Peyer's patch (tissue), 4 donors: ENCODE results near the gene IL17C. TPM values are rescaled to one million over a fixed set of nuclear protein-coding genes. Genes with fewer than 3 reads are reported as not detected.
A peak's percentile ranks its signal among the peaks of the same experiment; 100 is the strongest.

Source experiments
- DNase-seq, 3 donors: peaks; one replicate each; pipeline ENCODE4 v3.0.0-alpha.2; 2017 to 2019
- H3K27ac ChIP-seq, 4 donors: fragments of 200-600 bp; sonication (generic); one replicate each; pipeline ENCODE4 v1.5.1; 2016 to 2019
- H3K27me3 ChIP-seq, 2 donors: fragments of 200-600 bp; sonication (generic); one replicate each; pipeline ENCODE4 v1.5.1; 2019
- H3K36me3 ChIP-seq, 3 donors: fragments of 200-600 bp; sonication (generic); one replicate each; pipeline ENCODE4 v1.5.1; 2016 to 2019
- H3K4me1 ChIP-seq, 4 donors: fragments of 200-600 bp; sonication (generic); one replicate each; pipeline ENCODE4 v1.5.1; 2016 to 2019
- H3K4me3 ChIP-seq, 4 donors: fragments of 200-600 bp; sonication (generic); 1 replicate in 3 of 4; 2 replicates in 1 of 4; pipeline ENCODE4 v1.5.1; 2016 to 2019; ENCODE audit warnings: mild to moderate bottlenecking in 1 of 4
- H3K9me3 ChIP-seq, 4 donors: fragments of 200-600 bp; sonication (generic); one replicate each; pipeline ENCODE4 v1.5.1; 2016 to 2019; ENCODE audit warnings: mild to moderate bottlenecking in 1 of 4
- CTCF ChIP-seq, 6 experiments: fragments of 450-650 bp in 4 of 6; fragments of 200-600 bp in 2 of 6; sonication (generic) in 1 of 6; IDR thresholded peaks; one replicate each; pipeline ENCODE4 v1.5.1; 2017 to 2019; ENCODE audit warnings: antibody characterized with exemption in 6 of 6, mild to moderate bottlenecking in 3 of 6, moderate library complexity in 1 of 6
- POLR2A ChIP-seq, 2 donors: fragments of 450-650 bp; IDR thresholded peaks; one replicate each; pipeline ENCODE4 v1.5.1; 2017; ENCODE audit warnings: antibody characterized with exemption in 2 of 2, mild to moderate bottlenecking in 2 of 2, moderate library complexity in 2 of 2
- total RNA-seq, 4 donors: library from RNA; depleted of rRNA; stranded (reverse); fragments of >200 nt; gene quantifications; one replicate each; pipeline ENCODE4 v1.1.0, GENCODE V29; 2016

IL17C gene
- not detected for total RNA-seq

- Histone ChIP-seq H3K9me3 (no peaks in the 10 kb centered on the region), H3K36me3 (peaks cover 0 to 4% (median 0%) of the 10 kb centered on the region in 3 donors), H3K4me3 (peak within 1 kb of the TSS in 1 of 4 donors; percentile 16), H3K27ac (peak within 1 kb of the TSS in 1 of 4 donors; percentile 13), H3K27me3 (no peaks in the 10 kb centered on the region), H3K4me1 (peaks cover 0 to 59% (median 25%) of the 10 kb centered on the region in 4 donors)
- peak; percentile 76 to 82 (median 77) for DNase-seq
- TF ChIP-seq CTCF (IDR thresholded peaks at IDR 0.05), result no peak
- TF ChIP-seq POLR2A (IDR thresholded peaks at IDR 0.05), result no peak
Measured at GRCh38 chr16:88638323-88639230, at the start of gene IL17C. TSS of gene IL17C (plus strand) at chr16:88638572. CDS start at chr16:88638642, 70 bp downstream.

GRCh38 chr16:88588754-88589153, 49.6 kb upstream of the IL17C start:
- Histone ChIP-seq H3K4me1 (no peaks in the 10 kb centered on the region), H3K4me3 (no peak overlapping the region), H3K27me3 (no peaks in the 10 kb centered on the region), H3K27ac (no peak overlapping the region), H3K36me3 (peaks cover 0 to 59% (median 3%) of the 10 kb centered on the region in 3 donors), H3K9me3 (no peaks in the 10 kb centered on the region)
- TF ChIP-seq POLR2A (IDR thresholded peaks at IDR 0.05), result no peak
- TF ChIP-seq CTCF (IDR thresholded peaks at IDR 0.05), result no peak
- no peak for DNase-seq

- Histone ChIP-seq H3K36me3 (peaks cover 0 to 62% (median 3%) of the 10 kb centered on the region in 3 donors), H3K9me3 (no peaks in the 10 kb centered on the region), H3K27me3 (no peaks in the 10 kb centered on the region), H3K4me1 (no peaks in the 10 kb centered on the region), H3K27ac (no peak overlapping the region), H3K4me3 (no peak overlapping the region)
- DNase-seq, result no peak
- no peak for TF ChIP-seq POLR2A (IDR thresholded peaks at IDR 0.05)
- TF ChIP-seq CTCF (IDR thresholded peaks at IDR 0.05), result no peak
Measured at GRCh38 chr16:88589441-88589840, 48.9 kb upstream of the IL17C start.

- TF ChIP-seq CTCF (IDR thresholded peaks at IDR 0.05) (no peak), POLR2A (IDR thresholded peaks at IDR 0.05) (no peak)
- H3K9me3 ChIP-seq, result no peaks in the 10 kb centered on the region
- peaks cover 0 to 56% (median 3%) of the 10 kb centered on the region in 3 donors for H3K36me3 ChIP-seq
- no peaks in the 10 kb centered on the region for H3K27me3 ChIP-seq
- no peak overlapping the region for H3K27ac ChIP-seq
- H3K4me1 ChIP-seq, result no peaks in the 10 kb centered on the region
- no peak overlapping the region for H3K4me3 ChIP-seq
- peak in 2 of 3 donors; percentile 41 to 68 for DNase-seq
Measured at GRCh38 chr16:88591577-88592021, 46.8 kb upstream of the IL17C start.

GRCh38 chr16:88593061-88593460, 45.3 kb upstream of the IL17C start:
- TF ChIP-seq POLR2A (IDR thresholded peaks at IDR 0.05), result no peak
- TF ChIP-seq CTCF (IDR thresholded peaks at IDR 0.05), result no peak
- no peaks in the 10 kb centered on the region for H3K27me3 ChIP-seq
- no peak for DNase-seq
- no peak overlapping the region for H3K27ac ChIP-seq
- no peaks in the 10 kb centered on the region for H3K9me3 ChIP-seq
- no peaks in the 10 kb centered on the region for H3K4me1 ChIP-seq
- no peak overlapping the region for H3K4me3 ChIP-seq
- H3K36me3 ChIP-seq, result peaks cover 0 to 46% (median 0%) of the 10 kb centered on the region in 3 donors
